AG04449 (cell line): ENCODE results near the gene ABCG5.

Experiments used
- CTCF ChIA-PET: fragments of 350-600 bp; formaldehyde crosslinking; extraction: SDS; loops from one replicate; lab custom pipeline; 2021; ENCODE audit warnings: antibody characterized with exemption; lab: Yijun Ruan, JAX
- POLR2A ChIA-PET: fragments of 400-600, 350-600 bp; formaldehyde crosslinking; extraction: SDS; loops from one replicate; lab custom pipeline; 2020; ENCODE audit warnings: antibody characterized with exemption, inconsistent platforms; lab: Yijun Ruan, JAX
- DNase-seq: peaks from one replicate; pipeline ENCODE4 v3.0.0-alpha.2; 2010; ENCODE audit warnings: low read depth, low spot score
- H3K4me3 ChIP-seq: 2 replicates; pipeline ENCODE4 v1.5.1; 2011; ENCODE audit warnings: low read depth, mild to moderate bottlenecking, control low read depth, low read length
- TF ChIP-seq, protein P1 (sequence below): IDR thresholded peaks from one replicate; pipeline ENCODE4 v1.5.1; 2011; ENCODE audit warnings: mild to moderate bottlenecking, moderate library complexity, low read length, control low read depth, inconsistent platforms; ENCODE audit not compliant: insufficient read depth; ENCODE audit errors: missing control alignments

ABCG5 gene

DNA sequence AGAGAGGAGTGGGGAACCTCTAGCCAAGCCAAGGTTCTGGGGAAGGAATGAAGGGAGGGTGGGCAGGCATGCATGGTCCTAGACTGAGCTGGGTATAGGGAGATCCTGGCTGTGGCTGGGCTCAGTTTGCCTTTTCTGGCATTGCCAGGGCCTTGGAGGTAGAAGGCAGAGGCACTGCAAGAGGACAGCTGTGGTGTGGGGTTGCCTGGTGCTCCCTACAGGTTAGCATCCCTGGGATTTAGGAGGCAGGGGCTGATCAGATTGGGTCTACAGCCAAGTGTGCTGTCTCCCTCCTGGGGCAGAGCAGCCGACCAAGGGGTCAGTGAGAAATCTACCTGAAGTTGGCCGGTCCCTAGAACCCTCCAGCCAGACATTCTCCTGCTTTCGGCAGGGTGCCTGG, 16.0 kb upstream of the ABCG5 start:
- no peak overlapping the region for H3K4me3 ChIP-seq
- no peak for DNase-seq
- CTCF ChIA-PET = no interaction called here
- TF ChIP-seq, protein P1, sequence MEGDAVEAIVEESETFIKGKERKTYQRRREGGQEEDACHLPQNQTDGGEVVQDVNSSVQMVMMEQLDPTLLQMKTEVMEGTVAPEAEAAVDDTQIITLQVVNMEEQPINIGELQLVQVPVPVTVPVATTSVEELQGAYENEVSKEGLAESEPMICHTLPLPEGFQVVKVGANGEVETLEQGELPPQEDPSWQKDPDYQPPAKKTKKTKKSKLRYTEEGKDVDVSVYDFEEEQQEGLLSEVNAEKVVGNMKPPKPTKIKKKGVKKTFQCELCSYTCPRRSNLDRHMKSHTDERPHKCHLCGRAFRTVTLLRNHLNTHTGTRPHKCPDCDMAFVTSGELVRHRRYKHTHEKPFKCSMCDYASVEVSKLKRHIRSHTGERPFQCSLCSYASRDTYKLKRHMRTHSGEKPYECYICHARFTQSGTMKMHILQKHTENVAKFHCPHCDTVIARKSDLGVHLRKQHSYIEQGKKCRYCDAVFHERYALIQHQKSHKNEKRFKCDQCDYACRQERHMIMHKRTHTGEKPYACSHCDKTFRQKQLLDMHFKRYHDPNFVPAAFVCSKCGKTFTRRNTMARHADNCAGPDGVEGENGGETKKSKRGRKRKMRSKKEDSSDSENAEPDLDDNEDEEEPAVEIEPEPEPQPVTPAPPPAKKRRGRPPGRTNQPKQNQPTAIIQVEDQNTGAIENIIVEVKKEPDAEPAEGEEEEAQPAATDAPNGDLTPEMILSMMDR = no peak
- POLR2A ChIA-PET = no interaction called here

DNA sequence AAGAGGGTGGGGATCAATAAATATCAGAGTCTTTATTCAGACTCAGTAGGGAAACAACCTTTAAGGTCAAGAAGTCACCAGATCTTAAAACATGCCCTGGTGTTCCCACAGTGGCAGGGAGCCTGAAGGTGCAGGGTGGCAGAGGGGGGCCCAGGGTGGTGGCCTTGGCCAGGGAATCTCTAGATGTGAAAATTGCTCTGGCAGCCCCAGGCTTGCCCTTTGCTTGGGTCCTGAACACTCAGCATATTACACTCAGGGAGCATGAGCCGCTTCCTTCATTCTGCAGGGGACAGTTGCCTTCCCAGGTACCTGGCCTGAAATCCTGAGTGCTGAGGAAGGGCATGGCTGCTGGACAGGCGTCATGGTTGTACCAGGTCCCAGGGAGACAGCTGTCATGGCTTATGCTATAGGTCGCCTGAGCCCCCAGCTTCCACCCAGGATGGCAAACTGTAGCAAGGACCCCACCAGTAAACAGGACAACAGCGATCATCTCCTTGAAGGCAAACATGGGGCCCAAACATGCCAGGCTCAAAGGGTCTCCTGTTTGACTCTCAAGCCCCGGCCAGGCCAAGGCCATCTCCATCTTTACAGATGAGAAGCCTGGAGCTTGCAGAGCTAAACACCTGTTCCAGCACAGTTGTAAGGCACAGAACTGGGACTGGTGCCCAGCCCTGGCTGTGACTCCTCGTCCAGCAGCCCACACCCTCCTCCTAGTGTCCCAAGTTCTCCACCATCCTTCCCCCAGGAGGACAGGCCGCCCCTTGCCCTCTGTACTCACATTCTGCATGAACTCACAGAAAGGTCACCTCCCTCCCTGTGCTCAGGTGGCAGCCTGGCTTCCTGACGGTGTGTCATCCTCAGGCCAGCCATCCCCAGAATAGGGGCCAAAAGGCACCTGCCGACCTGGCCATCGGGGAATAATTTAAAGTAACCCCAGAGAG, 14.8 kb upstream of the ABCG5 start:
- ChIA-PET CTCF (interaction anchor here (1.6 kb wide), 1 partner anchor 248 kb away, joined by 3 read pairs; no protein-coding TSS in a partner anchor), POLR2A (interaction anchor here (0.5 to 0.7 kb wide), 2 partner anchors 31 to 1511 kb away, joined by 3 read pairs; no protein-coding TSS in a partner anchor)
- H3K4me3 ChIP-seq = no peak overlapping the region
- no peak for DNase-seq
- TF ChIP-seq, protein P1 = no peak

DNA sequence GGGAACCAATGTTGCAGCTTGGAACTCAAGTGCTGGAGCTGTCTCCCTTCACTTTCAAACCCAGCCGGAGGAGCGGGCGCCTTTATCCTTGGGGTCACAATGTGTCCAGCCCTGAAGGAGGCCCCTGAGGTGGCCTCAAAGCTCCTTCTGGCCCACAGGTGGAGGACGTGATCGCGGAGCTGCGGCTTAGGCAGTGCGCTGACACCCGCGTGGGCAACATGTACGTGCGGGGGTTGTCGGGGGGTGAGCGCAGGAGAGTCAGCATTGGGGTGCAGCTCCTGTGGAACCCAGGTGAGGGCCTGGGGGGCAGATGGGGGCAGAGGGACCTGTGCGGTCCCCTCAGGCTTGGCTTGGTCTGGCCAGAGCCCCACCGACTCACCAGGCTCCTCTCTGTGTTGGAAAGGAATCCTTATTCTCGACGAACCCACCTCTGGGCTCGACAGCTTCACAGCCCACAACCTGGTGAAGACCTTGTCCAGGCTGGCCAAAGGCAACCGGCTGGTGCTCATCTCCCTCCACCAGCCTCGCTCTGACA, 13.6 kb upstream of the ABCG5 start:
- CTCF ChIA-PET = interaction anchor here (1.6 kb wide), 1 partner anchor 247 kb away, joined by 3 read pairs; no protein-coding TSS in a partner anchor
- no peak for DNase-seq
- H3K4me3 ChIP-seq = no peak overlapping the region
- TF ChIP-seq, protein P1 = no peak
- POLR2A ChIA-PET = no interaction called here

DNA sequence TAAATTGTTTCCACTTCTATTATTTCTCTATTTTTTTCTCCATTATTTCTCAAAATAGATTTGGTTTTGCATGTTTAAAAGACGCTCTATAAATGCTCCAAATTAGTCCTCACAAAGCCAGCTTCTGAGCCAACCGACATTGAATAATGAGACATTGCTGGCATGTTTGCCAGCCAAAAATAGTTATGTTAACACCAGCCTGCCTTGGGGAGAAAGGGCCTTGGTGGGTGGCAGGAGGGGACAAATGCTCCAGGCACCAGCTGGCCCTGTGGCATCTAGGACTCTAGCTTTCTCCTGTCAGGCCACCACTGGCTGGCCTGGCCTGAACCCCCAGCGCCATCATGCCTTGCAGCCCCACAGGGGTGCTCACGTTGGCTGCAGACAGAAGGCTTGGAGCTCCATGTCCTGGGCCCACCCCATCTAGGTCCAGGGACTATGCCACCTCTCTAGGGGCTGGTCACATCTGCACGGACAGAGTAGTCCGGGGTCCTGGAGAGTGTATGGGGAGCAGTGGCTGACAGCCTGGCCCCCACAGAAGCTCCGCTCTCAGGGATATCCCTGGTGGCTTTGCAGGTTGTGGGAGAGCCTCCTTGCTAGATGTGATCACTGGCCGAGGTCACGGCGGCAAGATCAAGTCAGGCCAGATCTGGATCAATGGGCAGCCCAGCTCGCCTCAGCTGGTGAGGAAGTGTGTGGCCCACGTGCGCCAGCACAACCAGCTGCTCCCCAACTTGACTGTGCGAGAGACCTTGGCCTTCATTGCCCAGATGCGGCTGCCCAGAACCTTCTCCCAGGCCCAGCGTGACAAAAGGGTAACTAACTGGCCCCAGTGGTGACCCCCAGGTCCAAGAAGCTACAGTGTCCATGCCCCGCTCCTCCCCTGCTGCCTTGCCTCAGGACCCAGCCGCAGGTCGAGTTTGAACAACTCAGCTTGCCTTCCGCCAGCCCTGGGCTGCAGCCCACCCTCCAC, 12.7 kb upstream of the ABCG5 start:
- no peak for DNase-seq
- H3K4me3 ChIP-seq = no peak overlapping the region
- TF ChIP-seq, protein P1 = no peak
- CTCF ChIA-PET = interaction anchor here (1.6 to 2.7 kb wide), 2 partner anchors 27 to 246 kb away, joined by 3 to 10 read pairs; no protein-coding TSS in a partner anchor
- POLR2A ChIA-PET = no interaction called here

DNA sequence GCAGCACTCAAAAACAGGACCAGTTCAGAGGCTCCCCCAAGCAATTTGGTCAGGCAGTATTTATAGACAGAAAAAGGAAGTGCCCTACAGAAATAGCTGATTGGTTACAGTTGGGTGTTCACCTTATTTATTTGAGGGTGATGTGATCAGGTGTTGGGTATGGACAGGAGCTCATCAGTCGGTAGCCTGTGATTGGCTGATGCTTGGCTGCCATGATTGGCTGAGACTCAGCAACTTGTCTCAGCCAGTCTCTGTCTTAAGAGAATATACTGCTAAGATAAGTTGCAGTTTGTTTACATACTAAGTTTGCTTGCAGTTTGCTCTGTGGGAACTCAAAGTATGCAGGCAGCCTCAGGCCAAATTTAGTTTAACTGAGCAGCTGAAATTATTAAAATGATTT, 9.6 kb upstream of the ABCG5 start:
- TF ChIP-seq, protein P1 = no peak
- no peak overlapping the region for H3K4me3 ChIP-seq
- no peak for DNase-seq
- ChIA-PET CTCF (interaction anchor here (1.0 kb wide), 1 partner anchor 30 kb away, joined by 4 read pairs; no protein-coding TSS in a partner anchor), POLR2A (no interaction called here)
